Type B pancreatic cell (in vitro differentiated cells): ENCODE data around the gene HOXD4. TPM values are rescaled to one million over a fixed set of nuclear protein-coding genes. Genes with fewer than 3 reads are reported as not detected.

Experiments
- DNase-seq: peaks from one replicate; pipeline ENCODE4 v3.0.0; 2021; ENCODE audit warnings: mixed read lengths; ENCODE audit not compliant: unreplicated experiment; ENCODE audit errors: extremely low spot score
- H3K27ac Mint-ChIP-seq: 2 replicates; pipeline ENCODE4 v1.8.0; 2021; ENCODE audit warnings: mild to moderate bottlenecking, mixed read lengths
- H3K27me3 Mint-ChIP-seq: 2 replicates; pipeline ENCODE4 v1.8.0; 2021; ENCODE audit warnings: mixed read lengths
- H3K36me3 Mint-ChIP-seq: 2 replicates; pipeline ENCODE4 v1.8.0; 2021; ENCODE audit warnings: mixed read lengths
- H3K4me1 Mint-ChIP-seq: one replicate; pipeline ENCODE4 v1.8.0; 2021; ENCODE audit warnings: mixed read lengths; ENCODE audit not compliant: unreplicated experiment
- H3K4me3 Mint-ChIP-seq: 2 replicates; pipeline ENCODE4 v1.8.0; 2021; ENCODE audit warnings: mild to moderate bottlenecking, mixed read lengths
- H3K9me3 Mint-ChIP-seq: 2 replicates; pipeline ENCODE4 v1.8.0; 2021; ENCODE audit warnings: mixed read lengths
- CTCF ChIP-seq: fragments of 200-600 bp; sonication (generic); conservative IDR thresholded peaks from 2 replicates; pipeline ENCODE4 v1.5.0; 2021; ENCODE audit warnings: antibody characterized with exemption, mild to moderate bottlenecking
- total RNA-seq: library from RNA; stranded (reverse); gene quantifications from 2 replicates; pipeline ENCODE4 v1.2.1, GENCODE V29; 2021; ENCODE audit warnings: low replicate concordance

Gene HOXD4
- total RNA-seq, 1 donor from 2014 or later: 37.0 TPM

- DNase-seq: no peak
- TF ChIP-seq CTCF: no peak
- Mint-ChIP-seq H3K27ac (peak overlapping the region; percentile 8), H3K9me3 (no peaks in the 10 kb centered on the region), H3K36me3 (peaks cover 15% of the 10 kb centered on the region), H3K4me3 (peak overlapping the region; percentile 89), H3K27me3 (peaks cover 97% of the 10 kb centered on the region), H3K4me1 (peaks cover 46% of the 10 kb centered on the region)
These were observed 22.4 kb downstream of the HOXD4 start for GRCh38 chr2:176173567-176174381.

GRCh38 chr2:176174382-176174823 lies 23.1 kb downstream of the HOXD4 start:
- no peaks in the 10 kb centered on the region for H3K9me3 Mint-ChIP-seq
- no peak for DNase-seq
- H3K4me1 Mint-ChIP-seq: peaks cover 51% of the 10 kb centered on the region
- no peak for TF ChIP-seq CTCF
- peaks cover 98% of the 10 kb centered on the region for H3K27me3 Mint-ChIP-seq
- H3K4me3 Mint-ChIP-seq: peak overlapping the region; percentile 89
- H3K27ac Mint-ChIP-seq: no peak overlapping the region
- H3K36me3 Mint-ChIP-seq: peaks cover 15% of the 10 kb centered on the region

GRCh38 chr2:176174824-176175708 lies 23.7 kb downstream of the HOXD4 start:
- peak overlapping the region; percentile 80 for H3K27ac Mint-ChIP-seq
- H3K27me3 Mint-ChIP-seq: peaks cover 98% of the 10 kb centered on the region
- H3K4me1 Mint-ChIP-seq: peaks cover 47% of the 10 kb centered on the region
- peak overlapping the region; percentile 89 for H3K4me3 Mint-ChIP-seq
- peak; percentile 80 for DNase-seq
- H3K9me3 Mint-ChIP-seq: no peaks in the 10 kb centered on the region
- TF ChIP-seq CTCF: no peak
- H3K36me3 Mint-ChIP-seq: peaks cover 12% of the 10 kb centered on the region

- H3K27ac Mint-ChIP-seq: peak overlapping the region; percentile 80
- H3K27me3 Mint-ChIP-seq: peaks cover 98% of the 10 kb centered on the region
- peaks cover 9% of the 10 kb centered on the region for H3K36me3 Mint-ChIP-seq
- H3K9me3 Mint-ChIP-seq: no peaks in the 10 kb centered on the region
- no peak for DNase-seq
- H3K4me1 Mint-ChIP-seq: peaks cover 42% of the 10 kb centered on the region
- no peak for TF ChIP-seq CTCF
- peak overlapping the region; percentile 89 for H3K4me3 Mint-ChIP-seq
These were observed 24.6 kb downstream of the HOXD4 start for GRCh38 chr2:176175709-176176607.

GRCh38 chr2:176177580-176178037 lies 26.3 kb downstream of the HOXD4 start:
- Mint-ChIP-seq H3K27ac (no peak overlapping the region), H3K4me3 (peak overlapping the region; percentile 85), H3K9me3 (no peaks in the 10 kb centered on the region), H3K27me3 (peaks cover 95% of the 10 kb centered on the region), H3K4me1 (peaks cover 39% of the 10 kb centered on the region), H3K36me3 (peaks cover 6% of the 10 kb centered on the region)
- no peak for DNase-seq
- TF ChIP-seq CTCF: no peak
